Activated naive CD4-positive, alpha-beta T cell treated with Interleukin-2 at 50 U/mL for 16 hours (primary cell): Measurements from ENCODE around the gene CATSPERE.
"Not testable (repeated sequence)": the region's sequence is repeated elsewhere in the genome, so short reads cannot be mapped to it uniquely, and the experiment has no call there.

Source experiments
- DNase-seq: peaks from one replicate; pipeline ENCODE4 v3.0.0-alpha.2; 2020

CATSPERE gene

GRCh38 chr1:244672946-244673682 lies 212.0 kb downstream of the CATSPERE start:
- no peak for DNase-seq

GRCh38 chr1:244674446-244674845 lies 213.4 kb downstream of the CATSPERE start:
- no peak for DNase-seq

- DNase-seq: no peak
These were observed 214.1 kb downstream of the CATSPERE start for GRCh38 chr1:244675167-244675566.

GRCh38 chr1:244678697-244679096 lies 217.6 kb downstream of the CATSPERE start:
- no peak for DNase-seq

- no peak for DNase-seq
These were observed 219.6 kb downstream of the CATSPERE start for GRCh38 chr1:244680667-244681066.

- not testable (repeated sequence) for DNase-seq
These were observed 221.0 kb downstream of the CATSPERE start for GRCh38 chr1:244682087-244682486.
